Adrenal gland (tissue), 12 donors: ENCODE measurements around the gene LRRC8B. TPM values are rescaled to one million over a fixed set of nuclear protein-coding genes. Genes with fewer than 3 reads are reported as not detected.
A peak's percentile ranks its signal among the peaks of the same experiment; 100 is the strongest.

Experiments used
- DNase-seq, 7 donors: peaks; one replicate each; pipeline ENCODE4 v3.0.0-alpha.2; 2019 to 2020
- H3K27ac ChIP-seq, 5 donors: fragments of 200-600 bp; sonication (generic) in 4 of 5; 1 replicate in 3 of 5; 2 replicates in 2 of 5; pipeline versions ENCODE4 v1.5.1 to v1.8.0; 2016 to 2020; ENCODE audit warnings: mild to moderate bottlenecking in 1 of 5
- H3K27me3 ChIP-seq: fragments of 200-600 bp; 2 replicates; pipeline ENCODE4 v1.8.0; 2021
- H3K36me3 ChIP-seq, 2 donors: fragments of 200-600 bp; replicated peaks in 1 of 2; 1 replicate in 1 of 2; 2 replicates in 1 of 2; pipeline versions ENCODE4 v1.5.1 to v1.8.0; 2018 to 2022
- H3K4me1 ChIP-seq, 2 donors: fragments of 200-600 bp; replicated peaks in 1 of 2; 1 replicate in 1 of 2; 2 replicates in 1 of 2; pipeline versions ENCODE4 v1.5.1 to v1.8.0; 2018 to 2021
- H3K4me3 ChIP-seq, 4 donors: fragments of 200-600 bp; sonication (generic) in 3 of 4; one replicate each; pipeline ENCODE4 v1.5.1; 2016 to 2018
- H3K9me3 ChIP-seq, 3 donors: fragments of 200-600 bp; sonication (generic) in 1 of 3; replicated peaks in 1 of 3; 1 replicate in 2 of 3; 2 replicates in 1 of 3; pipeline versions ENCODE4 v1.5.1 to v1.8.0; 2016 to 2021
- CTCF ChIP-seq, 6 experiments: fragments of 450-650 bp in 4 of 6; fragments of 200-600 bp in 2 of 6; sonication (generic) in 1 of 6; IDR thresholded peaks; 1 replicate in 5 of 6; 2 replicates in 1 of 6; pipeline versions ENCODE4 v1.5.1 to v1.8.0; 2016 to 2021; ENCODE audit warnings: antibody characterized with exemption in 6 of 6, mild to moderate bottlenecking in 2 of 6, moderate library complexity in 1 of 6
- POLR2A ChIP-seq, 2 donors: fragments of 450-650 bp; IDR thresholded peaks; one replicate each; pipeline ENCODE4 v1.6.1; 2017; ENCODE audit warnings: antibody characterized with exemption in 2 of 2, mild to moderate bottlenecking in 2 of 2, moderate library complexity in 1 of 2
- WGBS, 4 donors: extraction: QIAGEN DNeasy Blood & Tissue Kit in 2 of 4; methylation state at CpG; one replicate each; pipeline versions ENCODE4 v1.1.5 to v1.1.7; 2013 to 2017; 5-methylcytosine and 5-hydroxymethylcytosine counted together
- intact Hi-C, 2 donors: fragments of 100-400 bp; cut with DNase I; formaldehyde crosslinking; loops; one replicate each; pipeline versions ENCODE4 v1.14.1 to v1.15.0; 2022 to 2023
- polyA plus RNA-seq, 3 donors: library from polyadenylated mRNA; stranded (reverse); fragments of 200-250 nt in 2 of 3; fragments of 350-450 nt in 1 of 3; fragmentation: Illumina TruSeq in 1 of 3; extraction: RNeasy Lipid Tissue Mini Kit (QIAGEN cat#74804) in 1 of 3; gene quantifications; one replicate each; pipeline ENCODE4 v1.2.3, GENCODE V29; 2013 to 2014
- total RNA-seq, 9 donors: library from RNA; depleted of rRNA in 4 of 9; stranded (reverse); fragments of >200 nt in 4 of 9; fragments of 120-200 nt in 1 of 9; fragmentation: NEBNext Ultra II Directional in 1 of 9; extraction: Animal tissue kit (Norgen Biotek cat#: 25700) in 1 of 9; gene quantifications; one replicate each; pipeline versions ENCODE4 v1.1.0 to v1.2.4, GENCODE V29; 2013 to 2023
- donor health status: healthy with polysubstance abuse.
- donor health status: Bipolar disorder and iron deficiency.
- donor health status: DM: yes; HTN: yes; CAD: no.
- donor health status: DM: no; HTN: no; CAD: no.
- donor health status: DM: no; HTN: no; CAD: no.
- donor health status: DM: yes; HTN: yes; CAD: no.

Gene LRRC8B
- total and polyA plus RNA-seq, 12 donors = 7.7 to 69.6 (median 39.1) TPM

GRCh38 chr1:89610457-89611011 lies 85.9 kb downstream of the LRRC8B start:
- H3K4me3 ChIP-seq = no peak overlapping the region
- 92 to 96% (median 94%) methylated on average over 4 to 15 of the region's 15 CpGs for WGBS, 4 donors
- no peak for DNase-seq
- H3K9me3 ChIP-seq = no peaks in the 10 kb centered on the region
- H3K27me3 ChIP-seq = no peaks in the 10 kb centered on the region
- H3K27ac ChIP-seq = no peak overlapping the region
- TF ChIP-seq CTCF (IDR thresholded peaks at IDR 0.05) (no peak), POLR2A (IDR thresholded peaks at IDR 0.05) (no peak)
- intact Hi-C loops = no loop called here
- peaks cover 6 to 26% of the 10 kb centered on the region in 2 donors for H3K4me1 ChIP-seq
- no peaks in the 10 kb centered on the region for H3K36me3 ChIP-seq

GRCh38 chr1:89611721-89612120 lies 87.1 kb downstream of the LRRC8B start:
- no peaks in the 10 kb centered on the region for H3K9me3 ChIP-seq
- no peak for DNase-seq
- no peaks in the 10 kb centered on the region for H3K36me3 ChIP-seq
- H3K27ac ChIP-seq = no peak overlapping the region
- intact Hi-C loops = no loop called here
- WGBS, 4 donors = 88 to 97% (median 92%) methylated on average over 1 of the region's 1 CpG
- peaks cover 6 to 24% of the 10 kb centered on the region in 2 donors for H3K4me1 ChIP-seq
- H3K27me3 ChIP-seq = no peaks in the 10 kb centered on the region
- TF ChIP-seq CTCF (IDR thresholded peaks at IDR 0.05) (no peak), POLR2A (IDR thresholded peaks at IDR 0.05) (no peak)
- no peak overlapping the region for H3K4me3 ChIP-seq

- no peaks in the 10 kb centered on the region for H3K36me3 ChIP-seq
- intact Hi-C loops = no loop called here
- TF ChIP-seq POLR2A (IDR thresholded peaks at IDR 0.05) = no peak
- TF ChIP-seq CTCF (IDR thresholded peaks at IDR 0.05) = no peak
- peaks cover 0 to 10% of the 10 kb centered on the region in 2 donors for H3K4me1 ChIP-seq
- H3K27me3 ChIP-seq = no peaks in the 10 kb centered on the region
- WGBS, 4 donors = 87 to 96% (median 94%) methylated on average over 7 of the region's 7 CpGs
- no peak overlapping the region for H3K4me3 ChIP-seq
- H3K9me3 ChIP-seq = peaks cover 0 to under 1% (median 0%) of the 10 kb centered on the region in 3 donors
- no peak for DNase-seq
- H3K27ac ChIP-seq = no peak overlapping the region
Measured at GRCh38 chr1:89613928-89614327, 89.3 kb downstream of the LRRC8B start.

GRCh38 chr1:89615676-89616598 lies 91.3 kb downstream of the LRRC8B start:
- Histone ChIP-seq H3K27me3 (no peaks in the 10 kb centered on the region), H3K27ac (no peak overlapping the region), H3K9me3 (peaks cover 0 to 3% (median 0%) of the 10 kb centered on the region in 3 donors), H3K4me3 (no peak overlapping the region), H3K4me1 (peaks cover 0 to 10% of the 10 kb centered on the region in 2 donors), H3K36me3 (no peaks in the 10 kb centered on the region)
- peak in 1 of 7 donors; percentile 37 for DNase-seq
- WGBS, 4 donors = 13 to 66% (median 49%) methylated on average over 2 to 3 of the region's 3 CpGs
- TF ChIP-seq POLR2A (IDR thresholded peaks at IDR 0.05) = no peak
- peak in 5 of 6 experiments; percentile 3 to 42 (median 37) for TF ChIP-seq CTCF (IDR thresholded peaks at IDR 0.05)
- intact Hi-C loops = no loop called here
